HG02973 (cell line): ENCODE results near the gene CRHR2.
"Not testable (repeated sequence)": the region's sequence is repeated elsewhere in the genome, so short reads cannot be mapped to it uniquely, and the experiment has no call there.

Experiments
- ATAC-seq: cut with Tn5 transposase; IDR thresholded peaks from one replicate; pipeline ENCODE4 v1.9.1; 2021; ENCODE audit warnings: moderate library complexity; ENCODE audit not compliant: unreplicated experiment

The CRHR2 gene

GRCh38 chr7:30656006-30656957 lies 26.0 kb downstream of the CRHR2 start:
- no peak for ATAC-seq

GRCh38 chr7:30655096-30655970 lies 26.9 kb downstream of the CRHR2 start:
- ATAC-seq, result no peak

GRCh38 chr7:30654296-30655090 lies 27.8 kb downstream of the CRHR2 start:
- ATAC-seq, result no peak

GRCh38 chr7:30652698-30653641 lies 29.3 kb downstream of the CRHR2 start:
- no peak for ATAC-seq

- no peak for ATAC-seq
Measured at GRCh38 chr7:30652132-30652531, 30.1 kb downstream of the CRHR2 start.

- no peak for ATAC-seq
Measured at GRCh38 chr7:30650421-30650808, 31.8 kb downstream of the CRHR2 start.

GRCh38 chr7:30649717-30650420 lies 32.4 kb downstream of the CRHR2 start:
- ATAC-seq, result no peak

GRCh38 chr7:30648744-30649540 lies 33.3 kb downstream of the CRHR2 start:
- ATAC-seq, result no peak

GRCh38 chr7:30647589-30648364 lies 34.5 kb downstream of the CRHR2 start:
- no peak for ATAC-seq

- no peak for ATAC-seq
Measured at GRCh38 chr7:30646154-30646553, 36.1 kb downstream of the CRHR2 start.

- ATAC-seq, result no peak
Measured at GRCh38 chr7:30645661-30646060, 36.6 kb downstream of the CRHR2 start.

GRCh38 chr7:30644286-30644955 lies 37.8 kb downstream of the CRHR2 start:
- ATAC-seq, result no peak

- ATAC-seq, result no peak
Measured at GRCh38 chr7:30642789-30643188, 39.5 kb downstream of the CRHR2 start.

- ATAC-seq, result not testable (repeated sequence)
Measured at GRCh38 chr7:30642322-30642721, 39.9 kb downstream of the CRHR2 start.

- no peak for ATAC-seq
Measured at GRCh38 chr7:30635798-30636197, 46.5 kb downstream of the CRHR2 start.

- ATAC-seq, result no peak
Measured at GRCh38 chr7:30634634-30635201, 47.5 kb downstream of the CRHR2 start.

- ATAC-seq, result no peak
Measured at GRCh38 chr7:30634193-30634626, 48.0 kb downstream of the CRHR2 start.
